HG03565 (cell line): ENCODE measurements around the gene CLN5.

ENCODE experiments used
- ATAC-seq: cut with Tn5 transposase; IDR thresholded peaks from one replicate; pipeline ENCODE4 v1.9.1; 2021; ENCODE audit warnings: mild to moderate bottlenecking, moderate library complexity; ENCODE audit not compliant: unreplicated experiment

CLN5 gene

GRCh38 chr13:77016251-77016812 is 24.5 kb downstream of the CLN5 start:
- no peak for ATAC-seq

- no peak for ATAC-seq
Observed at GRCh38 chr13:77016888-77017623, 25.2 kb downstream of the CLN5 start.

GRCh38 chr13:77019756-77020155 is 27.9 kb downstream of the CLN5 start:
- ATAC-seq = no peak

GRCh38 chr13:77022341-77022740 is 30.5 kb downstream of the CLN5 start:
- no peak for ATAC-seq

- peak; percentile 35 for ATAC-seq
Observed at GRCh38 chr13:77026255-77026860, 34.5 kb downstream of the CLN5 start.

GRCh38 chr13:77026861-77027621 is 35.2 kb downstream of the CLN5 start, which contains the start of gene FBXL3:
FBXL3 (minus strand) TSS chr13:77027159; CDS start chr13:77021860, 5,299 bp downstream.
- ATAC-seq = peak; percentile 46

GRCh38 chr13:77028202-77028601 is 36.3 kb downstream of the CLN5 start:
- ATAC-seq = no peak

GRCh38 chr13:77029436-77029835 is 37.6 kb downstream of the CLN5 start:
- ATAC-seq = no peak

GRCh38 chr13:77031656-77032243 is 39.9 kb downstream of the CLN5 start:
- ATAC-seq = no peak

- ATAC-seq = no peak
Observed at GRCh38 chr13:77033717-77034302, 41.9 kb downstream of the CLN5 start.

GRCh38 chr13:77034881-77035280 is 43.0 kb downstream of the CLN5 start:
- no peak for ATAC-seq

- ATAC-seq = no peak
Observed at GRCh38 chr13:77036279-77036678, 44.4 kb downstream of the CLN5 start.

GRCh38 chr13:77038907-77039480 is 47.1 kb downstream of the CLN5 start:
- no peak for ATAC-seq

- no peak for ATAC-seq
Observed at GRCh38 chr13:77040076-77040475, 48.2 kb downstream of the CLN5 start.

GRCh38 chr13:77040835-77041234 is 49.0 kb downstream of the CLN5 start:
- ATAC-seq = no peak

- no peak for ATAC-seq
Observed at GRCh38 chr13:77042566-77043177, 50.8 kb downstream of the CLN5 start.

GRCh38 chr13:77047649-77048343 is 55.9 kb downstream of the CLN5 start:
- ATAC-seq = no peak

GRCh38 chr13:77048681-77049080 is 56.8 kb downstream of the CLN5 start:
- ATAC-seq = no peak

- ATAC-seq = no peak
Observed at GRCh38 chr13:77053192-77053591, 61.3 kb downstream of the CLN5 start.
